OCI-LY7 (cell line): Measurements from ENCODE around the gene STX8. TPM values are rescaled to one million over a fixed set of nuclear protein-coding genes. Genes with fewer than 3 reads are reported as not detected.

Experiments used
- BruUV-seq: library from RNA; stranded (reverse); fragments of 400-500 nt; replicated peaks from 2 replicates; lab custom pipeline; 2021; lab: Mats Ljungman, UMichigan
- CTCF ChIA-PET: fragments of 300-600 bp; sonication (Branson Sonifier 250); formaldehyde crosslinking; loops from one replicate; lab custom pipeline; 2022; ENCODE audit warnings: antibody characterized with exemption; ENCODE audit not compliant: unreplicated experiment; lab: Charles Lee
- POLR2A ChIA-PET: fragments of 300-600 bp; sonication (Branson Sonifier 250); formaldehyde crosslinking; loops from one replicate; lab custom pipeline; 2022; ENCODE audit warnings: antibody characterized with exemption; lab: Charles Lee
- DNase-seq: peaks from one replicate; pipeline ENCODE4 v3.0.0-alpha.2; 2015; ENCODE audit warnings: low spot score
- H2AFZ ChIP-seq: fragments of 200-600 bp; sonication (generic), shearing (Covaris generic); 2 replicates; pipeline ENCODE4 v1.6.1; 2014; ENCODE audit warnings: mild to moderate bottlenecking, antibody characterized with exemption, low read length, moderate library complexity
- H3K27ac ChIP-seq: fragments of 200-600 bp; sonication (generic); 2 replicates; pipeline ENCODE4 v1.5.1; 2014; ENCODE audit warnings: mixed run types, low read depth, mild to moderate bottlenecking, moderate library complexity, low read length, inconsistent platforms; ENCODE audit not compliant: poor library complexity, severe bottlenecking
- H3K36me3 ChIP-seq: fragments of 200-600 bp; sonication (generic); 2 replicates; pipeline ENCODE4 v1.6.1; 2014; ENCODE audit warnings: mild to moderate bottlenecking, antibody characterized with exemption, low read length, moderate library complexity, mixed read lengths; ENCODE audit not compliant: insufficient read depth
- H3K4me1 ChIP-seq: fragments of 200-600 bp; sonication (generic); 2 replicates; pipeline ENCODE4 v1.5.1; 2014; ENCODE audit warnings: mild to moderate bottlenecking, low read length; ENCODE audit not compliant: insufficient read depth, poor library complexity, severe bottlenecking
- H3K4me2 ChIP-seq: fragments of 200-600 bp; sonication (generic); 2 replicates; pipeline ENCODE4 v1.6.1; 2014; ENCODE audit warnings: mild to moderate bottlenecking, low read length
- H3K4me3 ChIP-seq: fragments of 200-600 bp; sonication (generic); 2 replicates; pipeline ENCODE4 v1.5.1; 2014; ENCODE audit warnings: mild to moderate bottlenecking, low read depth, low read length; ENCODE audit not compliant: poor library complexity, severe bottlenecking
- H3K79me2 ChIP-seq: fragments of 200-600 bp; sonication (generic); 2 replicates; pipeline ENCODE4 v1.6.1; 2016; ENCODE audit warnings: low read depth, mild to moderate bottlenecking, low read length, moderate library complexity, mixed read lengths; ENCODE audit not compliant: insufficient read depth
- H3K9me2 ChIP-seq: fragments of 200-600 bp; sonication (generic); 2 replicates; pipeline ENCODE4 v1.6.1; 2016; ENCODE audit warnings: mild to moderate bottlenecking, low read length, mixed read lengths; ENCODE audit not compliant: insufficient read depth
- H3K9me3 ChIP-seq: fragments of 200-600 bp; sonication (generic); 2 replicates; pipeline ENCODE4 v1.6.1; 2014; ENCODE audit warnings: mild to moderate bottlenecking, mixed run types, low read length, mixed read lengths
- H4K20me1 ChIP-seq: fragments of 200-600 bp; sonication (generic); 2 replicates; pipeline ENCODE4 v1.6.1; 2014; ENCODE audit warnings: mild to moderate bottlenecking, antibody characterized with exemption, low read length, moderate library complexity, mixed read lengths; ENCODE audit not compliant: insufficient read depth
- EZH2phosphoT487 ChIP-seq: fragments of 200-600 bp; sonication (generic); IDR thresholded peaks from 2 replicates; pipeline ENCODE4 v1.6.1; 2018; ENCODE audit warnings: low read depth, borderline replicate concordance, mild to moderate bottlenecking, mixed run types, antibody characterized with exemption, low read length, moderate library complexity, mixed read lengths
- intact Hi-C: fragments of 100-400 bp; cut with micrococcal nuclease; formaldehyde crosslinking; loops from one replicate; pipeline ENCODE4 v1.10.0; 2022; ENCODE audit not compliant: unreplicated experiment
- total RNA-seq, 2 experiments: library from RNA; depleted of rRNA in 1 of 2; stranded (reverse); fragments of >200 nt in 1 of 2; shearing (Covaris generic) in 1 of 2; gene quantifications; 2 replicates each; pipeline ENCODE4 v1.2.3, GENCODE V29; 2014 to 2022
- TF ChIP-seq, protein P1 (sequence below): fragments of 200-600 bp; sonication (generic); conservative IDR thresholded peaks from 2 replicates; pipeline ENCODE4 v1.5.1; 2014; ENCODE audit warnings: mild to moderate bottlenecking, antibody characterized with exemption, low read length, moderate library complexity, mixed read lengths

Gene STX8
- total RNA-seq, 2 experiments from 2014 or later: 56.7 to 69.0 TPM

DNA sequence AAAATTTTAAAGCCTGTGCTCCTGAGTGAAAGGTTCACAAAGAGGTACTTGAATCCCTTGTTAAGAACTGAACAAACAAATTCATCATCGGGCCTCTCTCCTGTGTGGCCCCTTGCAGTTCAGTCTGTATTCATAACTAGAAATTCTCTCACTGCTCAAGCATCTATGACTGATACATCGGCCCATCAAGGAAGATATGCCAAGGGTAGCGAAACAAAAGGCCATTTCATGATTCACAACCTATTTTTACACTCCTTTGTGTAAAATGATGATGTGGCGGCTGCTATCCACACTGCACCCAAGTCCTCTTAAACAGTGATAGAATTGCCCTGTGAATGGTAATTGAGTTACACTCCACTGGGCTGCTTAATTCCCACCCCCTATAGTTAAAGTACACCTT is 204.6 kb downstream of the STX8 start:
- ChIA-PET CTCF (no interaction called here), POLR2A (interaction anchor here (1.0 kb wide), 1 partner anchor 77 kb away, joined by 3 read pairs; no protein-coding TSS in a partner anchor)
- Histone ChIP-seq H2AFZ (no peak overlapping the region), H3K27ac (no peak overlapping the region), H3K36me3 (no peaks in the 10 kb centered on the region; the same call in 1 of the 2 replicates), H4K20me1 (no peaks in the 10 kb centered on the region), H3K4me2 (no peak overlapping the region), H3K79me2 (no peaks in the 10 kb centered on the region), H3K9me2 (no peaks in the 10 kb centered on the region), H3K4me3 (no peak overlapping the region), H3K4me1 (no peaks in the 10 kb centered on the region), H3K9me3 (no peaks in the 10 kb centered on the region)
- TF ChIP-seq, protein P1, sequence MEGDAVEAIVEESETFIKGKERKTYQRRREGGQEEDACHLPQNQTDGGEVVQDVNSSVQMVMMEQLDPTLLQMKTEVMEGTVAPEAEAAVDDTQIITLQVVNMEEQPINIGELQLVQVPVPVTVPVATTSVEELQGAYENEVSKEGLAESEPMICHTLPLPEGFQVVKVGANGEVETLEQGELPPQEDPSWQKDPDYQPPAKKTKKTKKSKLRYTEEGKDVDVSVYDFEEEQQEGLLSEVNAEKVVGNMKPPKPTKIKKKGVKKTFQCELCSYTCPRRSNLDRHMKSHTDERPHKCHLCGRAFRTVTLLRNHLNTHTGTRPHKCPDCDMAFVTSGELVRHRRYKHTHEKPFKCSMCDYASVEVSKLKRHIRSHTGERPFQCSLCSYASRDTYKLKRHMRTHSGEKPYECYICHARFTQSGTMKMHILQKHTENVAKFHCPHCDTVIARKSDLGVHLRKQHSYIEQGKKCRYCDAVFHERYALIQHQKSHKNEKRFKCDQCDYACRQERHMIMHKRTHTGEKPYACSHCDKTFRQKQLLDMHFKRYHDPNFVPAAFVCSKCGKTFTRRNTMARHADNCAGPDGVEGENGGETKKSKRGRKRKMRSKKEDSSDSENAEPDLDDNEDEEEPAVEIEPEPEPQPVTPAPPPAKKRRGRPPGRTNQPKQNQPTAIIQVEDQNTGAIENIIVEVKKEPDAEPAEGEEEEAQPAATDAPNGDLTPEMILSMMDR: no peak
- TF ChIP-seq EZH2phosphoT487: no peak
- intact Hi-C loops: no loop called here
- DNase-seq: no peak
- BruUV-seq: no TSS peak

DNA sequence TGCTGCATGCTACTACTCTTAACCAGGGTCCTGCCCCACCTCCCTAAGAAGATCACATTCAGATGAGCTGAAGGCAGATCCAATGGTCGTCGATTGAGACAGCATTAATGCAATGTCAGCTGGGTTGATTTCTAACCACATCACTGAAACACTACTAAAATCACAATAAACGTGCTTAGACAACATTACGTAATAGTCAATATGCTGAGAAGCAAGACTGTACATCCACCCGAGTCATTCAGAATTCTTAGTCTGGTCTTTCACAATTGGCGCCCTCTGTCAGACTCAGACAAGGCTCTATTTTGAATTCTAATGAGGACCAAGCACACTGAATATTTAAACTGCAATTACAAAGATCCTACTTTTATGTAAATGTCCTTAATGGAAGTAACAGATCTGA is 205.2 kb downstream of the STX8 start:
- Histone ChIP-seq H2AFZ (no peak overlapping the region), H3K27ac (no peak overlapping the region)
- CTCF ChIA-PET: no interaction called here

DNA sequence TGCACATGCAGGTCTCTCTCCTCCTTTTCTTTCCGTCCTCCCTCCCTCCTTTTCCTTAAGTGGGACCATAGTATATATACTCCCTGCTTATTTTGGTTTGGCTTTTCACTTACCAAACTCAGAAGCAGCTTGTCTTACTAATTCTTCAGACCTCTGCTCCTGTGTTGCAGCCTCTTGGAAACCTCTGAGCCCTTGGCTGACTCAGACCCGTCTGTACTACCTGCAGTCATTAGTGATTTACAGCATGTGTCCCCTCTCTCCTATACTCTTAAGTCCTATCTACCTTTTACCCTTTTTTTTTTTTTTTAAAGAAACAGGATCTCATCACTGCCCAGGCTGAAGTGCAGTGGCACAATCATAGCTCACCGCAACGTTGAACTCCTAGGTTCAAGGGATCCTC is 207.0 kb downstream of the STX8 start:
- no peaks in the 10 kb centered on the region for H4K20me1 ChIP-seq
- ChIA-PET CTCF (no interaction called here), POLR2A (interaction anchor here (0.7 kb wide), 1 partner anchor 62 kb away, joined by 3 read pairs; no protein-coding TSS in a partner anchor)
- H3K4me2 ChIP-seq: no peak overlapping the region
- H3K9me3 ChIP-seq: no peaks in the 10 kb centered on the region
- no peak overlapping the region for H2AFZ ChIP-seq
- no peaks in the 10 kb centered on the region for H3K9me2 ChIP-seq
- H3K79me2 ChIP-seq: no peaks in the 10 kb centered on the region
- intact Hi-C loops: no loop called here
- H3K4me1 ChIP-seq: no peaks in the 10 kb centered on the region
- no peaks in the 10 kb centered on the region for H3K36me3 ChIP-seq
- no TSS peak for BruUV-seq
- no peak for TF ChIP-seq EZH2phosphoT487
- TF ChIP-seq, protein P1: no peak
- DNase-seq: no peak
- H3K4me3 ChIP-seq: no peak overlapping the region
- H3K27ac ChIP-seq: no peak overlapping the region

More for the DNA sequence above, 205.2 kb downstream of the STX8 start:
- POLR2A ChIA-PET: no interaction called here
- Histone ChIP-seq H3K79me2 (no peaks in the 10 kb centered on the region), H3K4me1 (no peaks in the 10 kb centered on the region), H4K20me1 (no peaks in the 10 kb centered on the region), H3K4me3 (no peak overlapping the region), H3K4me2 (no peak overlapping the region), H3K36me3 (no peaks in the 10 kb centered on the region), H3K9me3 (no peaks in the 10 kb centered on the region), H3K9me2 (no peaks in the 10 kb centered on the region)
- no TSS peak for BruUV-seq
- no peak for DNase-seq
- TF ChIP-seq, protein P1: no peak
- TF ChIP-seq EZH2phosphoT487: no peak
- intact Hi-C loops: no loop called here
